Measurements from ENCODE around the gene UBR1. TPM values are rescaled to one million over a fixed set of nuclear protein-coding genes. Genes with fewer than 3 reads are reported as not detected.

Gene UBR1
- total and polyA plus RNA-seq, 10 of the 15 experiments (the other 5 are each of a cell fraction or from before 2014, with no cell fraction given) = 4.5 to 27.5 (median 16.7) TPM

- SMC1A ChIA-PET (ENCODE audit: uncharacterized antibody, unreplicated experiment) = no interaction called here
- Histone ChIP-seq H2AFZ (ENCODE audit: control insufficient read depth, low read depth, low read length) (no peak overlapping the region), H3K4me1 (ENCODE audit: control insufficient read depth, insufficient read depth, low read length) (no peaks in the 10 kb centered on the region; the same call in 1 of the 2 replicates), H3K9ac (ENCODE audit: control insufficient read depth, insufficient read depth, low read length) (no peak overlapping the region), H3K9me3 (replicated peaks; ENCODE audit: control insufficient read depth, insufficient read depth, low read length) (no peaks in the 10 kb centered on the region), H3K36me3 (ENCODE audit: control insufficient read depth in 2 of 2, insufficient read depth in 2 of 2, low read length in 1 of 2) (peaks cover 0 to 5% of the 10 kb centered on the region in 2 experiments; a peak in 2 of 4 replicates), H3K27ac (ENCODE audit: control insufficient read depth, insufficient read depth) (no peak overlapping the region), H3K4me2 (ENCODE audit: control insufficient read depth, insufficient read depth) (no peak overlapping the region), H4K20me1 (ENCODE audit: control insufficient read depth, insufficient read depth) (no peaks in the 10 kb centered on the region), H3K27me3 (replicated peaks in 1 of 2; ENCODE audit: control insufficient read depth in 2 of 2, insufficient read depth in 2 of 2, low read length in 1 of 2) (no peaks in the 10 kb centered on the region), H3K79me2 (ENCODE audit: control insufficient read depth, insufficient read depth, low read length) (peaks cover 43% of the 10 kb centered on the region), H3K4me3 (no peak overlapping the region)
- intact Hi-C loops (cut with micrococcal nuclease; ENCODE audit: unreplicated experiment) = no loop called here
- CTCF ChIA-PET = no interaction called here
- DNase-seq (ENCODE audit: low read depth, low spot score) (no peak), FAIRE-seq (no peak), ATAC-seq (no peak)
- POLR2A ChIA-PET = interaction anchor here (0.6 to 0.9 kb wide), 2 partner anchors 8 to 19 kb away, joined by 3 to 4 read pairs; no protein-coding TSS in a partner anchor
- RAD21 ChIA-PET (ENCODE audit: unreplicated experiment) = no interaction called here
- in situ Hi-C loops (cut with MboI) = no loop called here
- BruUV-seq (replicated peaks) = no TSS peak
- TF ChIP-seq SUZ12 (IDR thresholded peaks at IDR 0.05; ENCODE audit: unreplicated experiment) (no peak), WRNIP1 (IDR thresholded peaks at IDR 0.05; ENCODE audit: borderline replicate concordance, low read depth, low read length) (no peak), PKNOX1 (IDR thresholded peaks at IDR 0.05) (no peak), IRF4 (IDR thresholded peaks at IDR 0.05; ENCODE audit: low read depth, low read length) (no peak), BHLHE40 (IDR thresholded peaks at IDR 0.05; ENCODE audit: borderline replicate concordance in 1 of 2, low read depth in 2 of 2, low read length in 1 of 2) (no peak), SREBF2 (IDR thresholded peaks at IDR 0.05; ENCODE audit: low read length) (no peak), TBL1XR1 (IDR thresholded peaks at IDR 0.05; ENCODE audit: low read depth, low read length) (no peak), BMI1 (IDR thresholded peaks at IDR 0.05; ENCODE audit: borderline replicate concordance) (no peak), ZBED1 (IDR thresholded peaks at IDR 0.05; ENCODE audit: borderline replicate concordance) (no peak), FOS (IDR thresholded peaks at IDR 0.05; ENCODE audit: borderline replicate concordance, extremely low read depth, insufficient read length) (no peak), MEF2A (IDR thresholded peaks at IDR 0.05; ENCODE audit: insufficient read depth, low read depth, low read length) (no peak), NR2F1 (conservative IDR thresholded peaks at IDR 0.05) (no peak), HDGF (IDR thresholded peaks at IDR 0.05) (no peak), ZNF384 (IDR thresholded peaks at IDR 0.05; ENCODE audit: borderline replicate concordance, low read depth, low read length) (no peak), RCOR1 (conservative IDR thresholded peaks at IDR 0.05; ENCODE audit: low read depth, low read length) (no peak), HSF1 (IDR thresholded peaks at IDR 0.05; ENCODE audit: low read depth, low read length) (no peak), IRF3 (IDR thresholded peaks at IDR 0.05) (no peak), JUND (IDR thresholded peaks at IDR 0.05; ENCODE audit: low read depth, low read length) (no peak), ZNF622 (IDR thresholded peaks at IDR 0.05) (no peak), MYB (IDR thresholded peaks at IDR 0.05; ENCODE audit: borderline replicate concordance, low read depth, low read length) (no peak)
- WGBS (ENCODE audit: insufficient coverage, insufficient replicate concordance, low lambda C conversion rate, missing lambda C conversion rate) = 100% methylated on average over 1 of the region's 1 CpG
Measured at GRCh38 chr15:43102187-43102586, 3.7 kb downstream of the UBR1 start.

Data from GM12878 (cell line).